ENCODE results near the gene TCTN1.

Gene TCTN1

DNA sequence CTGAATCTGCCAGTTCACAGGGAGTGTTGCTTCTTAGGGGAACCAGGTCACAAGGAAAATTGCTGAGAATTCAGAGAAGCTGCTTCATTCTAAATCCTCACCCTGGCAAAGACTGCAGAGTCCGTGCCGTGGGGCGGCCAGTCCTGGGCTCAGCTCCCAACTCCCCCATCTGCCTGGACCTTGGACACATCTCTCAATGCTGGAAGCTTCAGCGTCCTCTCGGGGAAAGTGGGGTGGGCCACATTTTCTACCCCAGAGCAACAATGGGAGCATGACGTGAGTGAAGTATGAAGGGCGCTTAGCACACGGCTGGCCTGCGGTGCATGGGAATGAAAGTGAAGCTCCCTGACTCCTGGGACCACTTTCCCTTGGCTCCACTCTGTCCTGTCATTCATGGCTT is 43.8 kb downstream of the TCTN1 start:
- no peak overlapping the region for H3K4me3 ChIP-seq (ENCODE audit: low read depth, low read length)
- TF ChIP-seq, protein P1, sequence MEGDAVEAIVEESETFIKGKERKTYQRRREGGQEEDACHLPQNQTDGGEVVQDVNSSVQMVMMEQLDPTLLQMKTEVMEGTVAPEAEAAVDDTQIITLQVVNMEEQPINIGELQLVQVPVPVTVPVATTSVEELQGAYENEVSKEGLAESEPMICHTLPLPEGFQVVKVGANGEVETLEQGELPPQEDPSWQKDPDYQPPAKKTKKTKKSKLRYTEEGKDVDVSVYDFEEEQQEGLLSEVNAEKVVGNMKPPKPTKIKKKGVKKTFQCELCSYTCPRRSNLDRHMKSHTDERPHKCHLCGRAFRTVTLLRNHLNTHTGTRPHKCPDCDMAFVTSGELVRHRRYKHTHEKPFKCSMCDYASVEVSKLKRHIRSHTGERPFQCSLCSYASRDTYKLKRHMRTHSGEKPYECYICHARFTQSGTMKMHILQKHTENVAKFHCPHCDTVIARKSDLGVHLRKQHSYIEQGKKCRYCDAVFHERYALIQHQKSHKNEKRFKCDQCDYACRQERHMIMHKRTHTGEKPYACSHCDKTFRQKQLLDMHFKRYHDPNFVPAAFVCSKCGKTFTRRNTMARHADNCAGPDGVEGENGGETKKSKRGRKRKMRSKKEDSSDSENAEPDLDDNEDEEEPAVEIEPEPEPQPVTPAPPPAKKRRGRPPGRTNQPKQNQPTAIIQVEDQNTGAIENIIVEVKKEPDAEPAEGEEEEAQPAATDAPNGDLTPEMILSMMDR (IDR thresholded peaks at IDR 0.05; ENCODE audit: control insufficient read depth, extremely low read depth, insufficient read depth) = no peak
- DNase-seq (ENCODE audit: low read depth) = no peak

- TF ChIP-seq, protein P1 (IDR thresholded peaks at IDR 0.05; ENCODE audit: control insufficient read depth, extremely low read depth, insufficient read depth) = no peak
- DNase-seq (ENCODE audit: low read depth) = no peak
- H3K4me3 ChIP-seq (ENCODE audit: low read depth, low read length) = no peak overlapping the region
Measured at GRCh38 chr12:110658242-110658641, 44.3 kb downstream of the TCTN1 start.

- TF ChIP-seq, protein P1 (IDR thresholded peaks at IDR 0.05; ENCODE audit: control insufficient read depth, extremely low read depth, insufficient read depth) = no peak
- no peak for DNase-seq (ENCODE audit: low read depth)
Measured at GRCh38 chr12:110658878-110659277, 44.9 kb downstream of the TCTN1 start.

DNA sequence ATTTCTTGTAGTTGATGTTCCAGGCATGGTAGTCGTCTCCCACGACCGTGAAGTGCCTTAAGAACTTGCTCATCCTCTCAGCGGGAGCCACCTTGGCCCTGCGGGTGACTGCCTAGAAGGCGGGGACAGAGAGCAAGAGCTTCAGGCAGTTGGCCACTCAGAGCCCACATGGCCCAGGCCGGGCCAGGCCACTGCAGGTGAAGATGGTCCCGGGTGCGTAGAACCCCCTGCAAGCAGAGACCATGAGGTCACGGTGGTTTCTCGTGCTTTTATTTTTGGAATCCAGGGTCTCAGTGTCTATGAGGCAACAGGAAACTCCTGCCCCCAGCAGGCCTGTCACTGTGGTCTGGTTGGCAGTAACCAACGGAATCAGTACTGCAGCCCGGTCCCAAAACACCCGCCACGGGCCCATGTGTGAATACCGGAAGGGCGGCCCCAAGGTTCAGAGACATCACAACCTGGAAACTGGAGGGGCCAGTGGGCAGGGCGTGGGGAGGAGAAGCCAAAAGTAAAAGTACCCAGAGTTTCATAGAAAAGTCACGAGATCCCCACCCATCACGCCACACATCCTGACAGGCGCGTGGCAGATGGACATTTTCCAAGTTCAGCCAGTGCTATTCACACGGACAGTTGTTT is 47.5 kb downstream of the TCTN1 start:
- no peak overlapping the region for H3K4me3 ChIP-seq (ENCODE audit: low read depth, low read length)
- TF ChIP-seq, protein P1 (IDR thresholded peaks at IDR 0.05; ENCODE audit: control insufficient read depth, extremely low read depth, insufficient read depth) = no peak
- no peak for DNase-seq (ENCODE audit: low read depth)

More at GRCh38 chr12:110658878-110659277, 44.9 kb downstream of the TCTN1 start:
- no peak overlapping the region for H3K4me3 ChIP-seq (ENCODE audit: low read depth, low read length)

DNA sequence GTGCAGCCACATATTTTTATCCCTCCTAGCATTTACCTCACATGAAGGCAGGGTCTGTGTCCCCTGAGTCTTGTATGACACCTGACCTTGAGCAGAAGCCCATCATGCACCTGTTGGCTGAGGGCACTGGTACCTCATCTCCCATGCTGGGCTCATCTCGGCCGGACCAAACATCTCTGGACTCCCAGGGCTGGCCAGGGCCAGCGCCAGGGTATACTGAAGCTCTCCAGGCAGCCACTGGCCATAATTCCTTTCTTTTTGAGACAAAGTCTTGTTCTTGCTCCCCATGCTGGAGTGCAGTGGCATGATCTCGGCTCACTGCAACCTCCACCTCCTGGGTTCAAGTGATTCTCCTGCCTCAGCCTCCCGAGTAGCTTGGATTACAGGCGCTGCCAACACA is 53.0 kb downstream of the TCTN1 start:
- TF ChIP-seq, protein P1 (IDR thresholded peaks at IDR 0.05; ENCODE audit: control insufficient read depth, extremely low read depth, insufficient read depth) = no peak
- DNase-seq (ENCODE audit: low read depth) = no peak
- H3K4me3 ChIP-seq (ENCODE audit: low read depth, low read length) = no peak overlapping the region

DNA sequence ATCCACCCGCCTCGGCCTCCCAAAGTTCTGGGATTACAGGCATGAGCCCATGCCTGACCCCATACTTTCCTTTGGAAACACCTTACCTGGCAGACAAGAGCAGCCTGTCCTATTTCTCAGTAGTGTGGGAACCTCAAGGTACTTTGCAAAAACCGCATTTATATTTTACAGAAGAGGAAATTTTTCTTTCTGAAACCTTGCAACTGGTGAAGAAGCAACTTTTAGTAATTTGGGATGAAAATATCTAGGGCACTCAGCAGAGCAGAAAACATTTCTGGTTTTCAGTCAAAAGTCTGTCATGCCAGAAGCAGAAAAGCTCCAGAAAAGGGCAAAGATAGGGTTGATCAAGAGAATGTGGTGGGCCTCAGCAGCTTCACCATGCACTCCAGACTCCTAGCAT is 53.7 kb downstream of the TCTN1 start:
- TF ChIP-seq, protein P1 (IDR thresholded peaks at IDR 0.05; ENCODE audit: control insufficient read depth, extremely low read depth, insufficient read depth) = no peak
- H3K4me3 ChIP-seq (ENCODE audit: low read depth, low read length) = no peak overlapping the region
- no peak for DNase-seq (ENCODE audit: low read depth)
